A673 (cell line): Measurements from ENCODE around the gene NFKBIA.

ENCODE experiments used
- CTCF ChIP-seq: fragments of 300-800, 200-600 bp; sonication (generic); conservative IDR thresholded peaks from 2 replicates; pipeline ENCODE4 v1.5.1; 2017; ENCODE audit warnings: low read depth, mild to moderate bottlenecking, antibody characterized with exemption, low read length, moderate library complexity, mixed read lengths
- EZH2 ChIP-seq: fragments of 200-600 bp; sonication (generic); IDR thresholded peaks from 2 replicates; pipeline ENCODE4 v1.6.1; 2017; ENCODE audit warnings: borderline replicate concordance, low read depth, mild to moderate bottlenecking, mixed read lengths, antibody characterized with exemption, low read length; ENCODE audit not compliant: poor library complexity, severe bottlenecking

- no peak for TF ChIP-seq CTCF
- TF ChIP-seq EZH2: no peak
Measured at GRCh38 chr14:35400648-35401421, 3.7 kb downstream of the NFKBIA start.
